ENCODE data around the gene CDHR3. TPM values are rescaled to one million over a fixed set of nuclear protein-coding genes. Genes with fewer than 3 reads are reported as not detected.

The CDHR3 gene
- total RNA-seq, 2 experiments from 2014 or later, result 0.42 to 2.8 TPM

- DNase-seq (ENCODE audit: low spot score), result peak; percentile 98
- H3K27ac ChIP-seq (ENCODE audit: low read depth, low read length, poor library complexity, severe bottlenecking), result peak overlapping the region; percentile 98
- POLR2A ChIA-PET, result interaction anchor here (0.6 to 10.0 kb wide), 12 partner anchors 14 to 95 kb away, joined by 3 to 308 read pairs (median 6); partner anchors contain the start of gene SYPL1
- H3K4me1 ChIP-seq (ENCODE audit: insufficient read depth, low read length, poor library complexity, severe bottlenecking), result peaks cover 91% of the 10 kb centered on the region
- peaks cover 8% of the 10 kb centered on the region for H3K9me3 ChIP-seq (ENCODE audit: low read length)
- no peaks in the 10 kb centered on the region for H3K79me2 ChIP-seq (ENCODE audit: insufficient read depth, low read depth, low read length)
- CTCF ChIA-PET (ENCODE audit: unreplicated experiment), result interaction anchor here (0.8 to 5.1 kb wide), 4 partner anchors 14 to 120 kb away, joined by 3 to 52 read pairs (median 25); no protein-coding TSS in a partner anchor
- H3K36me3 ChIP-seq (ENCODE audit: insufficient read depth, low read length), result peaks cover 6% of the 10 kb centered on the region; the same call in 1 of the 2 replicates
- peak overlapping the region; percentile 52 for H3K4me3 ChIP-seq (ENCODE audit: low read depth, low read length, poor library complexity, severe bottlenecking)
- H4K20me1 ChIP-seq (ENCODE audit: insufficient read depth, low read length), result no peaks in the 10 kb centered on the region
- H2AFZ ChIP-seq (ENCODE audit: low read length), result no peak overlapping the region
- TF ChIP-seq, protein P1, sequence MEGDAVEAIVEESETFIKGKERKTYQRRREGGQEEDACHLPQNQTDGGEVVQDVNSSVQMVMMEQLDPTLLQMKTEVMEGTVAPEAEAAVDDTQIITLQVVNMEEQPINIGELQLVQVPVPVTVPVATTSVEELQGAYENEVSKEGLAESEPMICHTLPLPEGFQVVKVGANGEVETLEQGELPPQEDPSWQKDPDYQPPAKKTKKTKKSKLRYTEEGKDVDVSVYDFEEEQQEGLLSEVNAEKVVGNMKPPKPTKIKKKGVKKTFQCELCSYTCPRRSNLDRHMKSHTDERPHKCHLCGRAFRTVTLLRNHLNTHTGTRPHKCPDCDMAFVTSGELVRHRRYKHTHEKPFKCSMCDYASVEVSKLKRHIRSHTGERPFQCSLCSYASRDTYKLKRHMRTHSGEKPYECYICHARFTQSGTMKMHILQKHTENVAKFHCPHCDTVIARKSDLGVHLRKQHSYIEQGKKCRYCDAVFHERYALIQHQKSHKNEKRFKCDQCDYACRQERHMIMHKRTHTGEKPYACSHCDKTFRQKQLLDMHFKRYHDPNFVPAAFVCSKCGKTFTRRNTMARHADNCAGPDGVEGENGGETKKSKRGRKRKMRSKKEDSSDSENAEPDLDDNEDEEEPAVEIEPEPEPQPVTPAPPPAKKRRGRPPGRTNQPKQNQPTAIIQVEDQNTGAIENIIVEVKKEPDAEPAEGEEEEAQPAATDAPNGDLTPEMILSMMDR (conservative IDR thresholded peaks at IDR 0.05; ENCODE audit: low read length), result 0 out of 2 replicates have a peak, but pooled peaks have one; percentile 0
- TF ChIP-seq EZH2phosphoT487 (IDR thresholded peaks at IDR 0.05; ENCODE audit: borderline replicate concordance, low read depth, low read length), result no peak
- H3K9me2 ChIP-seq (ENCODE audit: insufficient read depth, low read length), result no peaks in the 10 kb centered on the region
- H3K4me2 ChIP-seq (ENCODE audit: low read length), result peak overlapping the region; percentile 80
- intact Hi-C loops (cut with micrococcal nuclease; ENCODE audit: unreplicated experiment), result loop anchor here (1.0 to 10.0 kb wide), 8 partner anchors 13 to 1116 kb away; partner anchors contain the start of gene PIK3CG
- TSS peak; percentile 93 for BruUV-seq (replicated peaks)
Measured at GRCh38 chr7:106057962-106058927, 95.2 kb downstream of the CDHR3 start.

GRCh38 chr7:106058928-106059324 is 95.9 kb downstream of the CDHR3 start:
- intact Hi-C loops (cut with micrococcal nuclease; ENCODE audit: unreplicated experiment), result loop anchor here (1.0 to 10.0 kb wide), 6 partner anchors 12 to 1117 kb away; partner anchors contain the start of gene PIK3CG
- Histone ChIP-seq H3K4me2 (ENCODE audit: low read length) (peak overlapping the region; percentile 80), H3K9me2 (ENCODE audit: insufficient read depth, low read length) (no peaks in the 10 kb centered on the region), H3K27ac (ENCODE audit: low read depth, low read length, poor library complexity, severe bottlenecking) (peak overlapping the region; percentile 98), H3K4me1 (ENCODE audit: insufficient read depth, low read length, poor library complexity, severe bottlenecking) (peaks cover 91% of the 10 kb centered on the region), H2AFZ (ENCODE audit: low read length) (no peak overlapping the region), H4K20me1 (ENCODE audit: insufficient read depth, low read length) (no peaks in the 10 kb centered on the region), H3K79me2 (ENCODE audit: insufficient read depth, low read depth, low read length) (no peaks in the 10 kb centered on the region), H3K36me3 (ENCODE audit: insufficient read depth, low read length) (peaks cover 6% of the 10 kb centered on the region; the same call in 1 of the 2 replicates), H3K9me3 (ENCODE audit: low read length) (peaks cover 8% of the 10 kb centered on the region), H3K4me3 (ENCODE audit: low read depth, low read length, poor library complexity, severe bottlenecking) (peak overlapping the region; percentile 47)
- DNase-seq (ENCODE audit: low spot score), result peak; percentile 43
- no TSS peak for BruUV-seq (replicated peaks)
- ChIA-PET POLR2A (interaction anchor here (0.6 to 10.0 kb wide), 10 partner anchors 13 to 94 kb away, joined by 3 to 308 read pairs (median 7); partner anchors contain the start of gene SYPL1), CTCF (ENCODE audit: unreplicated experiment) (interaction anchor here (0.8 to 5.1 kb wide), 3 partner anchors 13 to 120 kb away, joined by 3 to 52 read pairs (median 46); no protein-coding TSS in a partner anchor)
- TF ChIP-seq, protein P1 (conservative IDR thresholded peaks at IDR 0.05; ENCODE audit: low read length), result no peak
- no peak for TF ChIP-seq EZH2phosphoT487 (IDR thresholded peaks at IDR 0.05; ENCODE audit: borderline replicate concordance, low read depth, low read length)

Measured in OCI-LY7 (cell line).